WI38 (cell line): Measurements from ENCODE around the gene EXOG.
"Not testable (repeated sequence)": the region's sequence is repeated elsewhere in the genome, so short reads cannot be mapped to it uniquely, and the experiment has no call there.

Experiments
- H3K4me3 ChIP-seq: 2 replicates; pipeline ENCODE4 v1.5.1; 2011; ENCODE audit warnings: low read depth, mild to moderate bottlenecking, control low read depth, low read length
- TF ChIP-seq, protein P1 (sequence below): IDR thresholded peaks from 2 replicates; pipeline ENCODE4 v1.5.1; 2012; ENCODE audit warnings: low read depth, mild to moderate bottlenecking, control low read depth, low read length

EXOG gene

DNA sequence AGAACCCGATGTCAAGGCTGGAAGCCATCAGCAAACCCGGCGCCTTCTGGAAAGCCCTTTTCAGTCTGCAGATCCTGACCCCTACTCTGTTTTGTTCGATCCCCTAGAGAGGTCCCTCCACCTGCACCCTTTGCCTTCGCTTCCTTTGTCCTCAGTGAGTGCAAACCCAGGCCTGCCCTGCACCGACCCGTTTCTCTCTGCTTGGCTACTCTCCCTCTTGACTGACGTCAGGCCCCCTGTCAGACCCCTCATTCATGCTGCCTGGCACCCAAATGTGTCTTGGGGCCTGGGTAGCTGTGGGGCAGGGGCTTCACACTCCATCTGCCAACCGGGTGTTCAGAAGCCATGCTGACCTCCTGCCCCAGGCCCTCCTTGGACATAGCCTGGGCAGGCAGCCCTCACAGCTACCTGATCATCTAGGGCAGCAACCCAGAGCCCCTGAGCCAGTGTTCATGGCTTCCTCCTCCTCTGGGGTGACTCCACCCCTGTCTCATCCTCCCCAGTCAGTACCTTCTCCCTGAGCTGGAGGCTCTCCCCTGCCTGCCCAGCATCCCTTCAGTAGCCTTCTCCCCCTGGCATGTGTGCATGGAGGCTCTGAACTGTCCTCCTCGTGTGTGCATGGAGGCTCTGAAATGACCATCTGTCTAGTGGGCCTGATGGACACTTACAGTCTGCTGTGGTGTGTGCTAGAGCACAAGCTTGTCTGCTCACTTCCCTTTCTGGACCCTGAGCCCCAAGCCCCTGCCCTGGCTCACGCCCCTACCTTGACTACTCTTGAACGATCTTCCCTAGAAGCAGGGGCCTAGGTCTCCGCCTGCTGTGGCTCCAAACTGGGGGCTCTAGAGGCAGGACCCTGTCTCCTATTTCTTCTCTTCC is 69.4 kb downstream of the EXOG start:
- TF ChIP-seq, protein P1, sequence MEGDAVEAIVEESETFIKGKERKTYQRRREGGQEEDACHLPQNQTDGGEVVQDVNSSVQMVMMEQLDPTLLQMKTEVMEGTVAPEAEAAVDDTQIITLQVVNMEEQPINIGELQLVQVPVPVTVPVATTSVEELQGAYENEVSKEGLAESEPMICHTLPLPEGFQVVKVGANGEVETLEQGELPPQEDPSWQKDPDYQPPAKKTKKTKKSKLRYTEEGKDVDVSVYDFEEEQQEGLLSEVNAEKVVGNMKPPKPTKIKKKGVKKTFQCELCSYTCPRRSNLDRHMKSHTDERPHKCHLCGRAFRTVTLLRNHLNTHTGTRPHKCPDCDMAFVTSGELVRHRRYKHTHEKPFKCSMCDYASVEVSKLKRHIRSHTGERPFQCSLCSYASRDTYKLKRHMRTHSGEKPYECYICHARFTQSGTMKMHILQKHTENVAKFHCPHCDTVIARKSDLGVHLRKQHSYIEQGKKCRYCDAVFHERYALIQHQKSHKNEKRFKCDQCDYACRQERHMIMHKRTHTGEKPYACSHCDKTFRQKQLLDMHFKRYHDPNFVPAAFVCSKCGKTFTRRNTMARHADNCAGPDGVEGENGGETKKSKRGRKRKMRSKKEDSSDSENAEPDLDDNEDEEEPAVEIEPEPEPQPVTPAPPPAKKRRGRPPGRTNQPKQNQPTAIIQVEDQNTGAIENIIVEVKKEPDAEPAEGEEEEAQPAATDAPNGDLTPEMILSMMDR = no peak

DNA sequence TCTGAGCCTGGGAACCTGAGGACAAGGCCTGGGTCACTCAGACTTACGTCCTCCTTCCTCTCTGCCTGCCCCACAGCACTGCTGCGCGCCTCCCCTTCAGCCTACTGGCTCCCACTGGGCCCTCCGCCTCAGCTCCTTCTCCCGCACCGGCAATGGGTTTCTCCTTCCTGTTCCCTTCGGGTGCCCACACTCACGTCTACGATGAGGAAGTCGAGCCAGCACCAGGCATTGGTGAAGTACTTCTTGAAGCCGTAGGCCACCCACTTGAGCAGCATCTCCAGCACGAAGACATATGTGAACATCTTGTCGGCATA is 70.0 kb downstream of the EXOG start:
- TF ChIP-seq, protein P1 = no peak
- H3K4me3 ChIP-seq = no peak overlapping the region

More for the DNA sequence above, 69.4 kb downstream of the EXOG start:
- H3K4me3 ChIP-seq = no peak overlapping the region

DNA sequence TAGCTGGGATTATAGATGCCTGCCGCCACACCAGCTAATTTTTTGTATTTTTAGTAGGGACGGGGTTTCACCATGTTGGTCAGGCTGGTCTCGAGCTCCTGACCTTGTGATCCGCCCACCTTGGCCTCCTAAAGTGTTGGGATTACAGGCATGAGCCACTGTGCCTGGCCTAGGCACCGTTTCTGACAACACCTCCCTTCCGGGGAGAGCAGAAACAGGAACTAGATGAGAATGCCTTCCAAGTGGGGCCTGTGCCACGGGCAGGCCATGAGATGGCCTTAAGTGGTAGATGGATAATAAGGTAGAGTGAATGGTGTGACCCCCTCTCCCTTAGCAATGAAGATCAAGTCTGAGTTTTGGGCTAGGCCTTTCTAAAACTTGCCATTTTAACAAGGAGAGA is 70.7 kb downstream of the EXOG start:
- not testable (repeated sequence) for H3K4me3 ChIP-seq

DNA sequence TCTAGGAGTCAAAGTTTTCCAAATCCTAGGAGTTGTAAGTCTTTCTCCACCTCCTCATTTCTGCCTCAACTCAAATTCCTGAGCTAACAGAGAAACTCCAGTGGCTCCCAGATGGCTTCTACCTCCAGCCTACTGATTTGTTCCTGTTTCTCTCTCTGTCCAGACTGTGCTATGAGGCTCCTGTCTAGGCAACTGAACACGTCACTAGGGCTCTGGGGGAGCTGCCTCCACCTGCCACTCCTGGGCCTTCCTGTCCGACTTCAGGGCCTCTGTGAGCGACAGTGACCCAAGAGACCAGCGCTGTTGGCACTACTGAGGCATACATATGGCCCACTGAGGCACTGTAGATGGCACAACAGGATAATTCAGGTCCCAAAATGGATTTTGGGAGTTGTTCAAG is 71.4 kb downstream of the EXOG start:
- TF ChIP-seq, protein P1 = no peak
- H3K4me3 ChIP-seq = no peak overlapping the region

DNA sequence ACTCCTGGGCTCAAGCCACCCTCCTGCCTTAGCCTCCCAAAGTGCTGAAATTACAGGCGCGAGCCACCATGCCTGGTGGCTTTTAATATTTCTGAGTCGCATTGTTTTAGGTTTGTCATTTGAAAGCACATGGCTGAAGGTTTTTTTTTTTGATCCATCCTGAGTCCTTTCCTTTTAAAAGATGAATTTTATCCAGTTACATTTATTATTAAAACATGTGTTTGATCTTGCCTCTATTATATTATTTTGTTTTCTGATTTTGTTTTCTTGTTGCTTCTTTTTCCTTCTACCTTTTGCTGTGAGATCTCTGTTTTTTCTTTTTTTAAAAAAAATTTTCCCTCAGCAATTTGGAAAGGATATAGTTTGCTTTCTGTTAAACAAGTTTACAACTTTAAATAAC is 77.0 kb downstream of the EXOG start:
- TF ChIP-seq, protein P1 = no peak
- H3K4me3 ChIP-seq = no peak overlapping the region

DNA sequence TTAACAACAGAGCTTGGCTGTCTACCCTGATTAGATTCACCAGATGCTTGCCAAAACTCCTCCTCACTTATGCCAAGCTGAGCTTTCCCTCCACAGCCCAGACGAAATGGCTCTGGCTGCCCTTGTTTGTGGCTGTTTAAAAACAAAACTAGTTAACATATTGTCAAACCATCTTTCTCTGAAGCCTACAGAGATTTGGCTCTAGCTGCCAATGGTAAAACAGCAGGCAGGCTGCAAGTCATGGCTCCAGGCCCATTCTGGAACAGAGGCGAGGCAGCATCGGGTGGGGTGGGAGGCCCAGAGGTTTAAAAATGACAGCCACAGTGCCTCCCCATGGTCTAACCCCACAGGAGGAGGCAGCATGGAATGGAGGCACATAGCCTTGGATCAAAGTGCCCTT is 77.4 kb downstream of the EXOG start:
- TF ChIP-seq, protein P1 = no peak
- H3K4me3 ChIP-seq = no peak overlapping the region

DNA sequence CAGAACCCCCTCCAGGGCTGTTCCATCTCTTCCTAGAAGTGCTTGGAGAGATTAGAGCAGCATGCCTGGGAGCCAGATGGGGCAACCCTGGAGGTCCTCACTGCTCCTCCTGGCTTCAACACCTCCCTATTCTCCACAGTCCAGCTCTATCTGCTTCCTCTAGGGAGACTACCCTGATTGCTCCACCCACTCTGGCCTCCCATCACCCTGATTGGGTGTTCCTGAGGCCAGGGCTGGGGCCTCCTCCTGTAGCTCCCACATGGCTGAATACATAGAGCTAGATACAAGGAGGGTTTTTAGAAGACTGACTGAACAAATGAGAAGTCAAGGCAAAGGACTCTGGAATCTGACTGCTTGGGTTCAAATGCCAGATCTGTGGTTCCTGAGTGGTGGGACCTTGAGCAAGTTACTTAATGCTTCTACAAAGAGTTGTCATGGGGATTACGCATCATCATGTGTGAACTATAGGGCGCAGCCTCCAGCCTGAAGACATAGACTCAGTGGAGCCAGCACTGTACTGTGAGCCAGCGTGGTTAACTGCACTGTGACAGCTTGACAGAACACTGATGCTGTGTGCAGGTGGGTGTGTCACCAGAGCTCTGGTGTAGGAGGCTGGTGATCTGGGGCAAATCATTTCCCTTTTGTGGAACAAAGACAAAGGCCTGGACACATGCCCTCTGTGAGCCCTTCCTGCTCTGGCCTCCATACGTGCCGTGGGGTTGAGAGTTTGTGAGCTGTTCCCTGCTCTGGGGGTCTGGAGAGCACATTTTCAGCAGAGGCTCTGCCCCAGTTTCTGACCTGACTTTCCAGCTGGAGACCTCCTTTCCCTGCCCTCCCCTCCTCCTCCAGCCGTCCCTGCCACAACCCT is 78.5 kb downstream of the EXOG start:
- no peak overlapping the region for H3K4me3 ChIP-seq
- TF ChIP-seq, protein P1 = no peak
